Panc1 (cell line): ENCODE data around the gene PLAAT4. TPM values are rescaled to one million over a fixed set of nuclear protein-coding genes. Genes with fewer than 3 reads are reported as not detected.
"Not testable (repeated sequence)": the region's sequence is repeated elsewhere in the genome, so short reads cannot be mapped to it uniquely, and the experiment has no call there.

ENCODE experiments used
- ATAC-seq: fragments of 200-7000 bp; cut with Tn5 transposase; 2 replicates; pipeline ENCODE4 v1.9.1; 2020; ENCODE audit warnings: mild to moderate bottlenecking, moderate library complexity
- BruUV-seq: library from RNA; stranded (reverse); fragments of 400-500 nt; replicated peaks from 2 replicates; lab custom pipeline; 2021; lab: Mats Ljungman, UMichigan
- CTCF ChIA-PET: fragments of 300-600 bp; sonication (Branson Sonifier 250); formaldehyde crosslinking; loops from one replicate; lab custom pipeline; 2022; ENCODE audit warnings: antibody characterized with exemption; lab: Charles Lee
- POLR2A ChIA-PET: fragments of 300-600 bp; sonication (Branson Sonifier 250); formaldehyde crosslinking; loops from one replicate; lab custom pipeline; 2022; ENCODE audit warnings: antibody characterized with exemption; lab: Charles Lee
- DNase-seq: peaks from one replicate; pipeline ENCODE4 v3.0.0-alpha.2; 2010; ENCODE audit warnings: low read depth, low spot score
- H3K27ac ChIP-seq: 2 replicates; pipeline ENCODE4 v1.5.1; 2011; ENCODE audit warnings: mild to moderate bottlenecking, low read length, inconsistent platforms
- H3K27me3 ChIP-seq: fragments of 200-500 bp; sonication (Bioruptor generic); 2 replicates; pipeline ENCODE4 v1.6.0; 2014; ENCODE audit warnings: low read length, inconsistent platforms; ENCODE audit not compliant: control insufficient read depth, insufficient read depth
- H3K36me3 ChIP-seq: fragments of 200-500 bp; sonication (Bioruptor generic); 2 replicates; pipeline ENCODE4 v1.5.1; 2014; ENCODE audit warnings: inconsistent platforms, mild to moderate bottlenecking, low read length, moderate library complexity; ENCODE audit not compliant: control insufficient read depth, insufficient read depth
- H3K4me1 ChIP-seq: 2 replicates; pipeline ENCODE4 v1.5.1; 2011; ENCODE audit warnings: inconsistent platforms, mild to moderate bottlenecking, low read length, moderate library complexity; ENCODE audit not compliant: control insufficient read depth, insufficient read depth
- H3K4me3 ChIP-seq, 2 experiments: 2 replicates each; pipeline ENCODE4 v1.5.1; 2011 to 2012; ENCODE audit warnings: low read depth in 2 of 2, low read length in 2 of 2, mild to moderate bottlenecking in 2 of 2, inconsistent platforms in 1 of 2, moderate library complexity in 1 of 2
- H3K9me3 ChIP-seq: fragments of 200-500 bp; sonication (Bioruptor generic); 2 replicates; pipeline ENCODE4 v1.5.1; 2014; ENCODE audit warnings: low read depth, mild to moderate bottlenecking, inconsistent platforms, low read length, moderate library complexity; ENCODE audit not compliant: control insufficient read depth, insufficient read depth
- POLR2AphosphoS5 ChIP-seq: IDR thresholded peaks from 2 replicates; pipeline ENCODE4 v1.6.1; 2012; ENCODE audit warnings: mild to moderate bottlenecking, low read depth, low read length, moderate library complexity
- SIN3A ChIP-seq: IDR thresholded peaks from 2 replicates; pipeline ENCODE4 v1.6.1; 2012; ENCODE audit warnings: low read depth, mild to moderate bottlenecking, low read length, moderate library complexity, borderline replicate concordance; ENCODE audit not compliant: insufficient read depth
- TCF7L2 ChIP-seq: IDR thresholded peaks from 2 replicates; pipeline ENCODE4 v1.6.1; 2011; ENCODE audit warnings: mild to moderate bottlenecking, low read depth, low read length, inconsistent platforms
- in situ Hi-C: cut with HindIII; loops from 2 replicates; pipeline ENCODE4 v1.10.0; 2016; ENCODE audit warnings: low sequenced_read_pairs, low pct_unique_long_range_greater_than_20kb
- intact Hi-C: fragments of 100-400 bp; cut with micrococcal nuclease; formaldehyde crosslinking; loops from one replicate; pipeline ENCODE4 v1.10.0; 2022; ENCODE audit not compliant: unreplicated experiment
- total RNA-seq: library from RNA; stranded (reverse); gene quantifications from one replicate; pipeline ENCODE4 v1.2.1, GENCODE V29; 2021; ENCODE audit not compliant: unreplicated experiment
- TF ChIP-seq, protein P1 (sequence below), 2 experiments: IDR thresholded peaks; 2 replicates each; pipeline ENCODE4 v1.6.1; 2011 to 2012; ENCODE audit warnings: low read depth in 2 of 2, control low read depth in 1 of 2, low read length in 1 of 2, mild to moderate bottlenecking in 1 of 2, moderate library complexity in 1 of 2; ENCODE audit not compliant: insufficient read depth in 1 of 2
- TF ChIP-seq, protein P2 (sequence below): fragments of 450-650 bp; IDR thresholded peaks from 2 replicates; pipeline ENCODE4 v1.5.1; 2017; ENCODE audit warnings: mild to moderate bottlenecking

The PLAAT4 gene
- total RNA-seq, 1 experiment from 2014 or later, result 15.2 TPM

DNA sequence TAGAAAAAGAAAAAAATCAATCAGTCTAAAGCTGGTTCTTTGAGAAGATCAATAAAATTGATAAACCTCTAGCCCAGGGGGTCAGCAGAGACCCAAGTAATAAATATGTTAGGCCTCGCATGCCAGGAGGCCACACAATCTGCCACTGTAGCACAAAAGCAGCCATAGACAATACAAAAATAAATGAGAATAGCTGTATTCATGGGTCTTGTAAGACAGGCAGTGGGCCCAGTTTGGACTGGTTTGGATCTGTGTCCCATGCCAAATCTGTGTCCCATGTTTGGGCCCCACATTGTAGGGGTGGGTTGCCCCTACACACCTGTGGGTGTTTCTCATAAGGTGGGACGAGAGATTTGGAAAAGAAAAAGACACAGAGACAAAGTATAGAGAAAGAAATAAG lies 6.6 kb upstream of the PLAAT4 start:
- in situ Hi-C loops (no loop called here), intact Hi-C loops (no loop called here)
- no TSS peak for BruUV-seq
- no peak for ATAC-seq
- no peak overlapping the region for H3K4me3 ChIP-seq
- H3K27me3 ChIP-seq, result peaks cover 9% of the 10 kb centered on the region; the same call in 1 of the 2 replicates
- POLR2A ChIA-PET, result no interaction called here
- H3K36me3 ChIP-seq, result no peaks in the 10 kb centered on the region
- no peaks in the 10 kb centered on the region for H3K4me1 ChIP-seq
- DNase-seq, result no peak
- CTCF ChIA-PET, result no interaction called here
- no peaks in the 10 kb centered on the region for H3K9me3 ChIP-seq
- TF ChIP-seq TCF7L2, result no peak
- TF ChIP-seq, protein P1, sequence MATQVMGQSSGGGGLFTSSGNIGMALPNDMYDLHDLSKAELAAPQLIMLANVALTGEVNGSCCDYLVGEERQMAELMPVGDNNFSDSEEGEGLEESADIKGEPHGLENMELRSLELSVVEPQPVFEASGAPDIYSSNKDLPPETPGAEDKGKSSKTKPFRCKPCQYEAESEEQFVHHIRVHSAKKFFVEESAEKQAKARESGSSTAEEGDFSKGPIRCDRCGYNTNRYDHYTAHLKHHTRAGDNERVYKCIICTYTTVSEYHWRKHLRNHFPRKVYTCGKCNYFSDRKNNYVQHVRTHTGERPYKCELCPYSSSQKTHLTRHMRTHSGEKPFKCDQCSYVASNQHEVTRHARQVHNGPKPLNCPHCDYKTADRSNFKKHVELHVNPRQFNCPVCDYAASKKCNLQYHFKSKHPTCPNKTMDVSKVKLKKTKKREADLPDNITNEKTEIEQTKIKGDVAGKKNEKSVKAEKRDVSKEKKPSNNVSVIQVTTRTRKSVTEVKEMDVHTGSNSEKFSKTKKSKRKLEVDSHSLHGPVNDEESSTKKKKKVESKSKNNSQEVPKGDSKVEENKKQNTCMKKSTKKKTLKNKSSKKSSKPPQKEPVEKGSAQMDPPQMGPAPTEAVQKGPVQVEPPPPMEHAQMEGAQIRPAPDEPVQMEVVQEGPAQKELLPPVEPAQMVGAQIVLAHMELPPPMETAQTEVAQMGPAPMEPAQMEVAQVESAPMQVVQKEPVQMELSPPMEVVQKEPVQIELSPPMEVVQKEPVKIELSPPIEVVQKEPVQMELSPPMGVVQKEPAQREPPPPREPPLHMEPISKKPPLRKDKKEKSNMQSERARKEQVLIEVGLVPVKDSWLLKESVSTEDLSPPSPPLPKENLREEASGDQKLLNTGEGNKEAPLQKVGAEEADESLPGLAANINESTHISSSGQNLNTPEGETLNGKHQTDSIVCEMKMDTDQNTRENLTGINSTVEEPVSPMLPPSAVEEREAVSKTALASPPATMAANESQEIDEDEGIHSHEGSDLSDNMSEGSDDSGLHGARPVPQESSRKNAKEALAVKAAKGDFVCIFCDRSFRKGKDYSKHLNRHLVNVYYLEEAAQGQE (IDR thresholded peaks at IDR 0.05; ENCODE audit: insufficient read depth in 1 of 2, low read depth in 2 of 2, low read length in 1 of 2), result no peak
- TF ChIP-seq POLR2AphosphoS5, result no peak
- TF ChIP-seq SIN3A, result no peak
- TF ChIP-seq, protein P2, sequence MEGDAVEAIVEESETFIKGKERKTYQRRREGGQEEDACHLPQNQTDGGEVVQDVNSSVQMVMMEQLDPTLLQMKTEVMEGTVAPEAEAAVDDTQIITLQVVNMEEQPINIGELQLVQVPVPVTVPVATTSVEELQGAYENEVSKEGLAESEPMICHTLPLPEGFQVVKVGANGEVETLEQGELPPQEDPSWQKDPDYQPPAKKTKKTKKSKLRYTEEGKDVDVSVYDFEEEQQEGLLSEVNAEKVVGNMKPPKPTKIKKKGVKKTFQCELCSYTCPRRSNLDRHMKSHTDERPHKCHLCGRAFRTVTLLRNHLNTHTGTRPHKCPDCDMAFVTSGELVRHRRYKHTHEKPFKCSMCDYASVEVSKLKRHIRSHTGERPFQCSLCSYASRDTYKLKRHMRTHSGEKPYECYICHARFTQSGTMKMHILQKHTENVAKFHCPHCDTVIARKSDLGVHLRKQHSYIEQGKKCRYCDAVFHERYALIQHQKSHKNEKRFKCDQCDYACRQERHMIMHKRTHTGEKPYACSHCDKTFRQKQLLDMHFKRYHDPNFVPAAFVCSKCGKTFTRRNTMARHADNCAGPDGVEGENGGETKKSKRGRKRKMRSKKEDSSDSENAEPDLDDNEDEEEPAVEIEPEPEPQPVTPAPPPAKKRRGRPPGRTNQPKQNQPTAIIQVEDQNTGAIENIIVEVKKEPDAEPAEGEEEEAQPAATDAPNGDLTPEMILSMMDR, result no peak
- H3K27ac ChIP-seq, result no peak overlapping the region

DNA sequence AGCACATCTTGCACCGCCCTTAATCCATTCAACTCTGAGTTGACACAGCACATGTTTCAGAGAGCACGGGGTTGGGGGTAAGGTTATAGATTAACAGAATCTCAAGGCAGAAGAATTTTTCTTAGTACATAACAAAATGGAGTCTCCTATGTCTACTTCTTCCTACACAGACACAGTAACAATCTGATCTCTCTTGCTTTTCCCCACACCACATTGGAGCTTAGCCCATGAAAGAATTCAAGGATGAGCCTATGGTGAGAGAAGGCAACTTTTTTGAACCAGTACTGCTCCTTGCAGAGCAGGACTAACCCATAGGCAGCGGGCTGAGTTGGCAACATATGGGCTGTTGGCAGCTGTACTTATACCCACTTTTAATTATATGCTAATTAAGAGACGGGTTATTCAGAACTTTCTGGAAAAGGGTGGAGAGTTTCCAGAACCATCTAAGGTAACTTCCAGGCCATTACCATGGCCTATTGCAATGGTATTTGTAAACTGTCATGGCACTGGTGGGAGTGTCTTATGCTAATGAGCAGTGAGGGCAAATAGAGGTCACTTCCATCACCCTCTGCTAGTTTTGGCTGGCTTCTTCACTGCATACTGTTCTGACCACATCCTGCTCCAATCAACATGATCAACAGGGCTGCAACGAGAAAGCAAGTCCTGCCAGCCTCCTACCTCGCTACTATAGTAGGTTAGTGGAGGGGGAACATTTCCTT lies 5.4 kb upstream of the PLAAT4 start:
- ATAC-seq, intact Hi-C loops, H3K4me3 ChIP-seq, H3K36me3 ChIP-seq, H3K27ac ChIP-seq, CTCF ChIA-PET, H3K9me3 ChIP-seq, DNase-seq, H3K27me3 ChIP-seq, in situ Hi-C loops, POLR2A ChIA-PET, H3K4me1 ChIP-seq, BruUV-seq: not testable (repeated sequence)

DNA sequence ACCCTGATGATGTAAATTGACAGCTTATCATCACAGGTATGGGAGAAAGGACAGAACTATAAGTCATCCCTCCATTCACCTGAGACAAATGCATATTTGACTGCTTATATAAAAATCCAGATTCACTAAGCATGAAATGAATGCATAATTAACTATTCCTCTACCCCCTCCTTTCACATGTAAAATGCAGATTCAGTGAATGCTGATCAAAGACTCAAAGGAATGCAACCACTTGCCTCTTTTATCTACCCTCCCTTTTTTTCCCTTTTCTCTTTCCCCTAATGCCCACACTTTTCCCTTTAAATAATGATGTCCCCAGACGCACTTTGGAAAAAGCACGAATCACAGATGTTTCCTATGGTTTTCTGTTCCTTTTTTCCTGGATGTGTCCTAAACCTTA lies 4.5 kb upstream of the PLAAT4 start:
- no TSS peak for BruUV-seq
- TF ChIP-seq, protein P2, result no peak
- TF ChIP-seq, protein P1 (IDR thresholded peaks at IDR 0.05; ENCODE audit: insufficient read depth in 1 of 2, low read depth in 2 of 2, low read length in 1 of 2), result no peak
- TF ChIP-seq POLR2AphosphoS5 (no peak), SIN3A (no peak), TCF7L2 (no peak)
- intact Hi-C loops (no loop called here), in situ Hi-C loops (no loop called here)
- no peak overlapping the region for H3K4me3 ChIP-seq
- no peaks in the 10 kb centered on the region for H3K4me1 ChIP-seq
- peaks cover 9% of the 10 kb centered on the region; the same call in 1 of the 2 replicates for H3K27me3 ChIP-seq
- no peak overlapping the region for H3K27ac ChIP-seq
- ChIA-PET CTCF (no interaction called here), POLR2A (no interaction called here)
- DNase-seq (no peak), ATAC-seq (no peak)
- no peaks in the 10 kb centered on the region for H3K36me3 ChIP-seq
- H3K9me3 ChIP-seq, result no peaks in the 10 kb centered on the region
